HL-60/S4 treated with retinoic acid at 250 ng/mL for 4 days and 3 days (cell line): Measurements from ENCODE around the gene TMEM132D.

ENCODE experiments used
- in situ Hi-C: fragments of 300-500 bp; cut with MboI; formaldehyde crosslinking; loops from 2 replicates; pipeline ENCODE4 v1.7.0; 2022; ENCODE audit warnings: low sequenced_read_pairs

TMEM132D gene

GRCh38 chr12:129670256-129670920, 233.4 kb downstream of the TMEM132D start:
- in situ Hi-C loops = no loop called here

- in situ Hi-C loops = no loop called here
These were observed 238.4 kb downstream of the TMEM132D start for GRCh38 chr12:129665414-129665813.

- in situ Hi-C loops = no loop called here
These were observed 241.6 kb downstream of the TMEM132D start for GRCh38 chr12:129662234-129662633.

- in situ Hi-C loops = no loop called here
These were observed 242.9 kb downstream of the TMEM132D start for GRCh38 chr12:129660946-129661345.

- in situ Hi-C loops = no loop called here
These were observed 243.7 kb downstream of the TMEM132D start for GRCh38 chr12:129659961-129660622.

GRCh38 chr12:129657179-129657578, 246.6 kb downstream of the TMEM132D start:
- in situ Hi-C loops = no loop called here

GRCh38 chr12:129651951-129652350, 251.9 kb downstream of the TMEM132D start:
- in situ Hi-C loops = no loop called here

- in situ Hi-C loops = no loop called here
These were observed 261.9 kb downstream of the TMEM132D start for GRCh38 chr12:129641926-129642325.

- in situ Hi-C loops = no loop called here
These were observed 268.7 kb downstream of the TMEM132D start for GRCh38 chr12:129635021-129635685.

GRCh38 chr12:129631316-129631715, 272.5 kb downstream of the TMEM132D start:
- in situ Hi-C loops = no loop called here

- in situ Hi-C loops = no loop called here
These were observed 273.9 kb downstream of the TMEM132D start for GRCh38 chr12:129629901-129630300.

GRCh38 chr12:129622566-129622965, 281.3 kb downstream of the TMEM132D start:
- in situ Hi-C loops = no loop called here

GRCh38 chr12:129619271-129619670, 284.6 kb downstream of the TMEM132D start:
- in situ Hi-C loops = no loop called here

- in situ Hi-C loops = no loop called here
These were observed 286.0 kb downstream of the TMEM132D start for GRCh38 chr12:129617849-129618248.

GRCh38 chr12:129615001-129615400, 288.8 kb downstream of the TMEM132D start:
- in situ Hi-C loops = no loop called here

- in situ Hi-C loops = no loop called here
These were observed 289.5 kb downstream of the TMEM132D start for GRCh38 chr12:129614221-129614885.

GRCh38 chr12:129613314-129613713, 290.5 kb downstream of the TMEM132D start:
- in situ Hi-C loops = no loop called here

- in situ Hi-C loops = no loop called here
These were observed 293.2 kb downstream of the TMEM132D start for GRCh38 chr12:129610601-129611120.

- in situ Hi-C loops = no loop called here
These were observed 296.1 kb downstream of the TMEM132D start for GRCh38 chr12:129607756-129608155.

GRCh38 chr12:129607301-129607700, 296.5 kb downstream of the TMEM132D start:
- in situ Hi-C loops = no loop called here

- in situ Hi-C loops = no loop called here
These were observed 297.6 kb downstream of the TMEM132D start for GRCh38 chr12:129606239-129606638.
